ENCODE data around the gene VSIG8. TPM values are rescaled to one million over a fixed set of nuclear protein-coding genes. Genes with fewer than 3 reads are reported as not detected.

The VSIG8 gene
- total RNA-seq, 1 donor from 2014 or later = not detected

DNA sequence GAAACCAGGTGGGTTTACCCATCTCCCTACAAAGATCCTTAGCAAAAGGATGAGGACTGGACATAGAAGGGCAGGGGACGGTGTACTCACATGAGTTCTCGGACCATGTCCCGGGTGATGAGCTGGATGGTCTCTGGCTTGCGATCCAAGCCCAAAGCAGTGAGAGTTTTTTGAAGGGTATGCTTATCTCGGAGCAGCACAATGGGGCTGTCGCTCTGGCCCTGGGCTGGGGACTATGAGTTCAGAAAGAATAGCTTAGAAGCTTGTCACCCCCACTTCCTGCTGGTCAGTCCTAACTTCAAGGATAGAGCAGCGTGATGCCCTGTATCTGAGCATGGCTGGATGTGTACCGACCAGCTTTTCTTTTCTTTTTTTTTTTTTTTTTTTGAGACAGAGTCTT is 27.9 kb upstream of the VSIG8 start:
- H3K27ac ChIP-seq = peak overlapping the region; percentile 68
- DNase-seq (ENCODE audit: low spot score in 2 of 2) = no peak

DNA sequence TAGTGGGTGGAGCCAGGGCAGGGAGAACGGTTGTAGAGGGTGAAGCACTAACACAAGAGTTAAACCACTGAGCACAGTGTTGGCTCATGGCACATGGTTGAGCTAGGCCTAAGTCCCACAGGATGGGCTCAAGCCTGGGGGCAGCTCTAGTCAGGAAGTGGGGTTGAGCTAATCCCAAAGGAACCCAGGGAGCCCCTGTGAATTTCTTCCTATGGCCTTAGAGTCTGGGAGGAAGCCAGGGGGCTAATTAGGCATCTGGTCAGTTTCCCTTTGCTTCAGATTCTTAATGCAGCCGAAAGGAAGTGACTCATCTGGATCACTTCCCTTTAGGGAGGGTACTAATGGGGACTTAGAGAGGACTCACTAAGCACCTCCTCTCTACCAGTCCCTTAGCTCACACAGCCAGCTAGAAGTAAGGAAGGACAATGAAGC is 27.4 kb upstream of the VSIG8 start:
- TF ChIP-seq CTCF (IDR thresholded peaks at IDR 0.05) = peak in 1 of 3 experiments; percentile 5
- no peaks in the 10 kb centered on the region for H3K9me3 ChIP-seq
- no peak overlapping the region for H3K4me3 ChIP-seq
- no peaks in the 10 kb centered on the region for H3K36me3 ChIP-seq
- H3K27ac ChIP-seq = peak overlapping the region; percentile 68
- DNase-seq (ENCODE audit: low spot score in 2 of 2) = peak in 1 of 2 donors; percentile 71
- peaks cover 6 to 10% of the 10 kb centered on the region in 2 donors for H3K4me1 ChIP-seq
- intact Hi-C loops (cut with DNase I) = loop anchor here (5.0 to 10.0 kb wide), 2 partner anchors 117 to 725 kb away; no protein-coding TSS in a partner anchor
- no peaks in the 10 kb centered on the region for H3K27me3 ChIP-seq

More for the DNA sequence above, 27.9 kb upstream of the VSIG8 start:
- no peaks in the 10 kb centered on the region for H3K9me3 ChIP-seq
- H3K4me3 ChIP-seq = no peak overlapping the region
- no peaks in the 10 kb centered on the region for H3K36me3 ChIP-seq
- peaks cover 6 to 10% of the 10 kb centered on the region in 2 donors for H3K4me1 ChIP-seq
- H3K27me3 ChIP-seq = no peaks in the 10 kb centered on the region
- intact Hi-C loops (cut with DNase I) = loop anchor here (5.0 to 10.0 kb wide), 2 partner anchors 117 to 726 kb away; no protein-coding TSS in a partner anchor
- TF ChIP-seq CTCF (IDR thresholded peaks at IDR 0.05) = no peak

DNA sequence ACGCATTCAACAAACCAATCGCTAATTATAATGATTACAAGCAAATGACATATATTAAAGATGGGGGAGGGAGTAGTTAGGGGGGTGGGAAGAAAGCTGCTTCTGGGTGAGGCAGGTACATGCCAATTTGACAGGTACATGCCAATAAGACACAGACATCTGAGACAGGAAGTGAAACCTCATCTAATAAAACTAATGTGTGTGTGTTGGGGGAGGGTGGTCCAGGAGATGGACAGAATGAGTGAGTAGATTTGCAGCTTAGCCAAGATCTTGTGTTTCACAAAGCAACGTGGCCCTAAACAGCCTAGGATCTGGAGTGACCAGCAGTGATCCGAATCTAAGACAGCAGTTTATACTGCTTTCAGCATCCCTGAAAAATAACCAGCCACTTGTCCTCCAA is 26.7 kb upstream of the VSIG8 start:
- H3K9me3 ChIP-seq = no peaks in the 10 kb centered on the region
- no peak for TF ChIP-seq CTCF (IDR thresholded peaks at IDR 0.05)
- intact Hi-C loops (cut with DNase I) = no loop called here
- H3K4me1 ChIP-seq = peaks cover 6 to 10% of the 10 kb centered on the region in 2 donors
- no peak for DNase-seq (ENCODE audit: low spot score in 2 of 2)
- H3K27me3 ChIP-seq = no peaks in the 10 kb centered on the region
- H3K36me3 ChIP-seq = no peaks in the 10 kb centered on the region
- no peak overlapping the region for H3K4me3 ChIP-seq
- peak overlapping the region; percentile 68 for H3K27ac ChIP-seq

- intact Hi-C loops (cut with DNase I) = no loop called here
- Histone ChIP-seq H3K27ac (no peak overlapping the region), H3K4me3 (no peak overlapping the region), H3K27me3 (no peaks in the 10 kb centered on the region), H3K36me3 (no peaks in the 10 kb centered on the region), H3K4me1 (peaks cover under 1% of the 10 kb centered on the region in 2 donors), H3K9me3 (no peaks in the 10 kb centered on the region)
- no peak for TF ChIP-seq CTCF (IDR thresholded peaks at IDR 0.05)
- DNase-seq (ENCODE audit: low spot score in 2 of 2) = no peak
Measured at GRCh38 chr1:159884296-159884695, 21.8 kb upstream of the VSIG8 start.

DNA sequence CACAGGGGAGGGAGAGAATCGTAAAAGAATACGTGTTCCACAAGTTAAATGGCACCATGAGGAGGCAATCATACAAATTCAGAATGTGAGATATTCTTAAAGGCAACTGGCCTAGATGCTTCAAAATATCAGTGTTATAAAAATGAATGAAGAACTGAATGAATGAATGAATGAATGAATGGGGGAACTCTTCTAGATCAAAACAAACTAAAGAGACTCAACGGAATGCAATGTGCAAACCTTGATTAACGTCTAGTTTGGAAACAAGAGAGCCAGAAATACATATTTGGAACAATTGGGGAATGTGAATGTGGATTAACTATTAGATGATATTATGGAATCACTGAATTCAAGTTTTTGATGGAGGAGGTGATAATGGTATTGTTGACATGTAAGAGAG is 20.7 kb upstream of the VSIG8 start:
- Histone ChIP-seq H3K4me1 (no peaks in the 10 kb centered on the region), H3K36me3 (no peaks in the 10 kb centered on the region), H3K27me3 (no peaks in the 10 kb centered on the region), H3K4me3 (no peak overlapping the region), H3K9me3 (no peaks in the 10 kb centered on the region), H3K27ac (no peak overlapping the region)
- no peak for DNase-seq (ENCODE audit: low spot score in 2 of 2)
- intact Hi-C loops (cut with DNase I) = no loop called here
- TF ChIP-seq CTCF (IDR thresholded peaks at IDR 0.05) = no peak

DNA sequence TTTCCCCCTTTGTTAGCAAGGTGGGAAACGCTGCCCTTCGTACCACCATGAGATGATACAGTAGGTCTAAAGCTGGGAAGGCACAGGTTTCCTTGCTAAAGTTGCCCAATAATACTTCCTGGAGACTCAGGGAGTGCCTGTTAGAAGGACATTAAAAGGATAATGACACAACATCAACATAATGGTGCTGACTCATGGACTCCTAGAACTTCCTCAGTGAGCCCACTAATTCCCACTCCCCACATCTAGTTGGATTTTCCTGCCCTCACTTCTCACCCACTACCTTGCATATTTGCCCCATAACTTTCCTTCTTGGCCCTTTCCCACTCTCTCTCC is 20.0 kb upstream of the VSIG8 start:
- H3K4me1 ChIP-seq = no peaks in the 10 kb centered on the region
- no peak for TF ChIP-seq CTCF (IDR thresholded peaks at IDR 0.05)
- intact Hi-C loops (cut with DNase I) = no loop called here

More for the DNA sequence above, 20.0 kb upstream of the VSIG8 start:
- DNase-seq (ENCODE audit: low spot score in 2 of 2) = no peak
- no peak overlapping the region for H3K4me3 ChIP-seq
- no peaks in the 10 kb centered on the region for H3K9me3 ChIP-seq
- H3K36me3 ChIP-seq = no peaks in the 10 kb centered on the region
- no peak overlapping the region for H3K27ac ChIP-seq
- no peaks in the 10 kb centered on the region for H3K27me3 ChIP-seq
